ENCODE measurements around the gene MASP2.
"Not testable (repeated sequence)": the region's sequence is repeated elsewhere in the genome, so short reads cannot be mapped to it uniquely, and the experiment has no call there.

MASP2 gene

GRCh38 chr1:11039351-11040104 lies 7.5 kb downstream of the MASP2 start:
- no peak for DNase-seq (ENCODE audit: low read depth in 2 of 2)

GRCh38 chr1:11037740-11038182 lies 9.3 kb downstream of the MASP2 start:
- peak; percentile 82 to 93 for DNase-seq (ENCODE audit: low read depth in 2 of 2)

- not testable (repeated sequence) for DNase-seq (ENCODE audit: low read depth in 2 of 2)
Measured at GRCh38 chr1:11037019-11037739, 9.9 kb downstream of the MASP2 start.

- DNase-seq (ENCODE audit: low read depth in 2 of 2) = no peak
Measured at GRCh38 chr1:11031624-11032262, 15.3 kb downstream of the MASP2 start.

- DNase-seq (ENCODE audit: low read depth in 2 of 2) = no peak
Measured at GRCh38 chr1:11030865-11031264, 16.2 kb downstream of the MASP2 start.

GRCh38 chr1:11028018-11028417 lies 19.0 kb downstream of the MASP2 start:
- DNase-seq (ENCODE audit: low read depth in 2 of 2) = no peak

GRCh38 chr1:11027316-11027715 lies 19.7 kb downstream of the MASP2 start:
- DNase-seq (ENCODE audit: low read depth in 2 of 2) = no peak

- no peak for DNase-seq (ENCODE audit: low read depth in 2 of 2)
Measured at GRCh38 chr1:11026903-11027302, 20.1 kb downstream of the MASP2 start.

GRCh38 chr1:11026052-11026451 lies 21.0 kb downstream of the MASP2 start:
- DNase-seq (ENCODE audit: low read depth in 2 of 2) = no peak

GRCh38 chr1:11025618-11026017 lies 21.4 kb downstream of the MASP2 start:
- DNase-seq (ENCODE audit: low read depth in 2 of 2) = no peak

- DNase-seq (ENCODE audit: low read depth in 2 of 2) = no peak
Measured at GRCh38 chr1:11024874-11025203, 22.2 kb downstream of the MASP2 start.

GRCh38 chr1:11024154-11024873 lies 22.7 kb downstream of the MASP2 start:
- no peak for DNase-seq (ENCODE audit: low read depth in 2 of 2)

GRCh38 chr1:11023201-11023600 lies 23.8 kb downstream of the MASP2 start:
- no peak for DNase-seq (ENCODE audit: low read depth in 2 of 2)

- no peak for DNase-seq (ENCODE audit: low read depth in 2 of 2)
Measured at GRCh38 chr1:11019971-11020370, 27.1 kb downstream of the MASP2 start.

- DNase-seq (ENCODE audit: low read depth in 2 of 2) = not testable (repeated sequence)
Measured at GRCh38 chr1:11019358-11019757, 27.7 kb downstream of the MASP2 start.

- DNase-seq (ENCODE audit: low read depth in 2 of 2) = no peak
Measured at GRCh38 chr1:11013160-11013531, 33.9 kb downstream of the MASP2 start.

- peak; percentile 82 to 86 for DNase-seq (ENCODE audit: low read depth in 2 of 2)
Measured at GRCh38 chr1:11012260-11013159, 34.5 kb downstream of the MASP2 start, which contains the start of gene TARDBP. Gene TARDBP, plus strand, starts transcription at chr1:11012654. Its CDS starts 1,074 bp downstream, at chr1:11013728.

GRCh38 chr1:11000526-11000925 lies 46.5 kb downstream of the MASP2 start:
- DNase-seq (ENCODE audit: low read depth in 2 of 2) = no peak

- no peak for DNase-seq (ENCODE audit: low read depth in 2 of 2)
Measured at GRCh38 chr1:10996100-10996499, 50.9 kb downstream of the MASP2 start.

- no peak for DNase-seq (ENCODE audit: low read depth in 2 of 2)
Measured at GRCh38 chr1:10992864-10993263, 54.2 kb downstream of the MASP2 start.

GRCh38 chr1:10992004-10992403 lies 55.0 kb downstream of the MASP2 start:
- not testable (repeated sequence) for DNase-seq (ENCODE audit: low read depth in 2 of 2)

Data from stimulated activated CD4-positive, alpha-beta T cell treated with anti-CD3 and anti-CD28 coated beads, Interleukin-4, amount 100 ng/mL, for 48 hours (primary cell).